ENCODE measurements around the gene HEATR5A. TPM values are rescaled to one million over a fixed set of nuclear protein-coding genes. Genes with fewer than 3 reads are reported as not detected.
"Not testable (repeated sequence)": the region's sequence is repeated elsewhere in the genome, so short reads cannot be mapped to it uniquely, and the experiment has no call there.

Gene HEATR5A
- total RNA-seq, 1 donor from 2014 or later, result 46.3 TPM

- Histone ChIP-seq H3K27me3 (no peaks in the 10 kb centered on the region), H3K4me1 (no peaks in the 10 kb centered on the region), H3K4me3 (no peak overlapping the region), H3K27ac (no peak overlapping the region), H3K36me3 (peaks cover 72% of the 10 kb centered on the region), H3K9me3 (no peaks in the 10 kb centered on the region)
- no peak for DNase-seq
- intact Hi-C loops (cut with DNase I), result no loop called here
- ATAC-seq, result no peak
- no peak for TF ChIP-seq CTCF (IDR thresholded peaks at IDR 0.05)
These were observed 79.1 kb downstream of the HEATR5A start for GRCh38 chr14:31341280-31341679.

GRCh38 chr14:31340297-31341063, 79.9 kb downstream of the HEATR5A start:
- intact Hi-C loops (cut with DNase I), result no loop called here
- no peak overlapping the region for H3K4me3 ChIP-seq
- no peak for DNase-seq
- H3K9me3 ChIP-seq, result no peaks in the 10 kb centered on the region
- H3K27ac ChIP-seq, result no peak overlapping the region
- H3K27me3 ChIP-seq, result no peaks in the 10 kb centered on the region
- ATAC-seq, result no peak
- H3K36me3 ChIP-seq, result peaks cover 68% of the 10 kb centered on the region
- H3K4me1 ChIP-seq, result no peaks in the 10 kb centered on the region
- no peak for TF ChIP-seq CTCF (IDR thresholded peaks at IDR 0.05)

GRCh38 chr14:31339743-31340142, 80.6 kb downstream of the HEATR5A start:
- Histone ChIP-seq H3K9me3 (no peaks in the 10 kb centered on the region), H3K4me1 (no peaks in the 10 kb centered on the region), H3K4me3 (no peak overlapping the region), H3K27me3 (no peaks in the 10 kb centered on the region), H3K36me3 (peaks cover 65% of the 10 kb centered on the region), H3K27ac (no peak overlapping the region)
- TF ChIP-seq CTCF (IDR thresholded peaks at IDR 0.05), result no peak
- ATAC-seq (no peak), DNase-seq (no peak)
- intact Hi-C loops (cut with DNase I), result no loop called here

GRCh38 chr14:31337331-31337730, 83.0 kb downstream of the HEATR5A start:
- H3K36me3 ChIP-seq, result peaks cover 44% of the 10 kb centered on the region
- H3K4me1 ChIP-seq, result no peaks in the 10 kb centered on the region
- no peak overlapping the region for H3K27ac ChIP-seq
- no peaks in the 10 kb centered on the region for H3K27me3 ChIP-seq
- no peak for TF ChIP-seq CTCF (IDR thresholded peaks at IDR 0.05)
- DNase-seq, result no peak
- no peak overlapping the region for H3K4me3 ChIP-seq
- no peak for ATAC-seq
- H3K9me3 ChIP-seq, result no peaks in the 10 kb centered on the region
- intact Hi-C loops (cut with DNase I), result no loop called here

- H3K36me3 ChIP-seq, result peaks cover 37% of the 10 kb centered on the region
- DNase-seq, result no peak
These were observed 83.7 kb downstream of the HEATR5A start for GRCh38 chr14:31336646-31337045.

GRCh38 chr14:31331395-31331794, 89.0 kb downstream of the HEATR5A start:
- H3K27ac ChIP-seq; ATAC-seq; H3K27me3 ChIP-seq; H3K4me1 ChIP-seq; H3K9me3 ChIP-seq; DNase-seq; H3K4me3 ChIP-seq; intact Hi-C loops (cut with DNase I): not testable (repeated sequence)
- peaks cover 23% of the 10 kb centered on the region for H3K36me3 ChIP-seq

More at GRCh38 chr14:31336646-31337045, 83.7 kb downstream of the HEATR5A start:
- H3K4me3 ChIP-seq, result no peak overlapping the region
- intact Hi-C loops (cut with DNase I), result no loop called here
- H3K9me3 ChIP-seq, result no peaks in the 10 kb centered on the region
- H3K27me3 ChIP-seq, result no peaks in the 10 kb centered on the region
- peak; percentile 51 for ATAC-seq
- no peak for TF ChIP-seq CTCF (IDR thresholded peaks at IDR 0.05)
- no peaks in the 10 kb centered on the region for H3K4me1 ChIP-seq
- H3K27ac ChIP-seq, result no peak overlapping the region

- H3K4me1 ChIP-seq; H3K4me3 ChIP-seq; H3K27me3 ChIP-seq; ATAC-seq; intact Hi-C loops (cut with DNase I); DNase-seq; H3K9me3 ChIP-seq; H3K27ac ChIP-seq: not testable (repeated sequence)
- peaks cover 15% of the 10 kb centered on the region for H3K36me3 ChIP-seq
These were observed 90.4 kb downstream of the HEATR5A start for GRCh38 chr14:31329876-31330521.

Data from upper lobe of right lung (tissue), 1 donor.